ENCODE results near the gene SERPINB10.
"Not testable (repeated sequence)": the region's sequence is repeated elsewhere in the genome, so short reads cannot be mapped to it uniquely, and the experiment has no call there.

Gene SERPINB10

DNA sequence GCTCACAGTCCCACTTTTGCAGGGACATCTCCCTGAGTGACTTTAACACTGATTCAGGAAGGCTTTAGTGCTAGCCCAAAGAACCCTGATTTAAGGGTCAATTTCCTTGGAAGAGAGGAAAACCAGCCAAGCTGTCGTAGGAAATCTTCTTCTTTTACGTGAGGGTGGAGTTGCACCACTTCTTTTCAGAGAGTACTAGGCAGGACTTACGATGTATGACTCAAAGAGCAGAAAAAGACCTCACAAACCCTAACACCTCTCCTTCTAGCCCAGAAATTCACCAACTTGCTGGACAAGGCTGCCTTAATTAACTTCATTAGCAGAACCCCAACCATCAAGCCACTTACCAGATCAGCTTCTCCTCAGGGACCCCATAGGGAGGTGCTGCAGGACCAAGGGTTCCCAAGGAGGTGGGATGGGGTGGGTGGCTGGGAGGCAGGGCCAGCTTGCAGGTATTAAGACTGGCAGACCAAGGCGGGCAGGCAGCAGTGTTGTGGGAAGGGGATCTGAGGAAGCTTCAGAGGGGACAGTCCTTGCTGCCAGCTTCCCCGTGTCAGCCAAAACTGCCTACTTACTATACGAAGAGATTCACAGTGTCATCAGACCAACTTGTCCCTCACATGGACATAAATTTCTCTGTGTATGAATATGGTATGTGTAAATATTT, 13.5 kb upstream of the SERPINB10 start:
- no peak for DNase-seq

DNA sequence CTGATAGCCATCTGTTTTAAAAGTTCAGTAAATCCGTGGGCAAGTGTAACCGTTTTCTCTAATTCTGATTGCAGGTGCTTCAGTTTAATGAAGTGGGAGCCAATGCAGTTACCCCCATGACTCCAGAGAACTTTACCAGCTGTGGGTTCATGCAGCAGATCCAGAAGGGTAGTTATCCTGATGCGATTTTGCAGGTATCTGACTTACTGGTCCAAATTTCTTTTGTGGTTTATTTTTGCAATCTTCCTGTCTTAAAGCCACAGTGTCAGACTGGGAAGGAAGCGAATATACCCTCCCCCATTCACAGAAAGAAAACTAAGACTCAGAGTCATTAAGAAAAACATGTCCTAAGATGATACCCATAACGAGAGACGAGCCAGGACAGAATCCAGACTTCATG, 12.6 kb upstream of the SERPINB10 start:
- no peak for DNase-seq

GRCh38 chr18:63897072-63897471, 10.7 kb upstream of the SERPINB10 start:
- DNase-seq = no peak

GRCh38 chr18:63899206-63899605, 8.6 kb upstream of the SERPINB10 start:
- DNase-seq = no peak

GRCh38 chr18:63903851-63904570, 3.7 kb upstream of the SERPINB10 start:
- no peak for DNase-seq

DNA sequence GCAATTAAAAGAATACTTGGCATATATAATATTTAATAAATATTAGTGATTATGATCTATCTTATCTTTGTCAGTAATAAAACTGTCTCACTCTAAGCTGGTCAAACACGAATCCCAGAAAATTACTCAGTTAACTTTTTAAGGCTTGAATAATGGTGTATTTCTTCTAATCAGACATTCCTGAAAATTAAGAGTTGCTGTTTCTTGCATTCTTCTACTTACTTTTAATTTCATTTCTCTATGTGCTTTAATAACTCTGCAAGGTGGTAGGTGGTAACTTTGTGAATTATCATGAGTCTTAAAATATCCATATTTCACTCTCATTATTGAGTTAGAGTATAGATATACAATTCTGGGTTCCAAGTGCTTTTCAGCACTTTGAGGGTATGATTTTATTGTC, 3.1 kb upstream of the SERPINB10 start:
- DNase-seq = no peak

- no peak for DNase-seq
Observed at GRCh38 chr18:63905361-63905760, 2.4 kb upstream of the SERPINB10 start.

DNA sequence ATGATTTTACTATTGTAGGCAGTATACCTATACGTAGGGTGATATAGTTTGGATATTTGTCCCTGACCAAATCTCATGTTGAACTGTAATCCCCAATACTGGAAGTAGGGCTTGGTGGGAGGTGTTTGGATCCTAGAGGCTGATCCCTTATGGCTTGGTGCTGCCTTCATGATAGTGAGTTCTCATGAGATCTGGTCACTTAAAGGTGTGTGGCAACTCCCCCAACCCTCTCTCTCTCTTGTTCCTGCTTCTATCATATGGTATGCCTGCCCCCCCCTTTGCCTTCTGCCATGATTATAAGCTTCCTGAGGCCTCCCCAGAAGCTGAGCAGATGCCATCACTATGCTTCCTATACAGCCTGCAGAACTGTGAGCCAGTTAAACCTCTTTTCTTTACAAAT, 1.7 kb upstream of the SERPINB10 start:
- no peak for DNase-seq

- no peak for DNase-seq
Observed at GRCh38 chr18:63908858-63909257, 1.1 kb downstream of the SERPINB10 start.

GRCh38 chr18:63909870-63910269, 2.1 kb downstream of the SERPINB10 start:
- DNase-seq = no peak

DNA sequence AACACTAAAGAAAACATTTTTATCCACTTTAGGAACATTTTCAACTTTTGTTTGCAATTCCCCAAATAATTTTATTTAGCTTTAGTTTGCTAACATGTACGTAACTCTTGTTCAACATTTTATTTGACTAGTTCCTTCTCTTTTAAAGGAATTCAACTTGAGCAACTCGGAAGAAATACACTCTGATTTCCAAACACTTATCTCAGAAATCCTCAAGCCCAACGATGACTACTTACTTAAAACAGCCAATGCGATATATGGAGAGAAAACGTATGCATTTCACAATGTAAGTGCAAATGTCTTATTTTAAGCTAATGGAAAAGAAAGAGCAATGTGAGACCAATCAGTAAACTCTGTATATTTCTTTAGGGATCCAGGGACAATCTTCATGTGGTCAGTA, 10.1 kb downstream of the SERPINB10 start:
- no peak for DNase-seq

DNA sequence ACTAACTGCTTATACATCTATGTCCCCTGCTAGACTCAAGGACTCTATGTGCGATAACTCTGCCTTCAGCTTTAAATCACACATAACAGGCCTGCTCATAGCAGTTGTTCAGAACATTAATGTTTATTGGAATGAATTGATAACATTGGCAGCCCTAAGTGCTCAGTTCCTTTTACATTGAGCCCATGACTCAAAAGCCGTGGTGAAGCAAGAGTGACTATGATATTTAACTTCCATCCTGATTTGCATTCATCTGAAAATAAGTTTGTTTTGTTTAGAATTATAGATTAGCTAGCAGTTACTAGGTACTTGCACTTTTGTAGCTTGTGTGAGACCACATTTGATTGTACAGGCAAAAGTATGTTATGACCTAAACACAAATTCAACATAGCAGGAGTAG, 14.3 kb downstream of the SERPINB10 start:
- DNase-seq = no peak

GRCh38 chr18:63924551-63924950, 16.8 kb downstream of the SERPINB10 start:
- no peak for DNase-seq

DNA sequence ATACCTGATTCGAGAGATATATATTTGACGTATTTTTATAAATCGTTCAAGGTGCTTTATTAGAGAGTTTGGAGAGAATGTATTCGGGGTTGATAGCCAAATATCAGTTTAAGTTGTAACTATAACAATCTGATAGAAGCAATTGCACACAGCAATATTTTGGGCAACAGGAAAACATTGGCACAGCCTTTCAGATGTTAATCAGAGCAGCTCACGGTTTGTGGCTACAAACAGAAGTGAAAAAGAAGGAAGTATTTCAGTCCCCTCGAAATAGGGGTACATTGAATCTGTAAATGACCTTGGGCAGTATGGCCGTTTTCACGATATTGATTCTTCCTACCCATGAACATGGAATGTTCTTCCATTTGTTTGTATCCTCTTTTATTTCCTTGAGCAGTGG, 20.6 kb downstream of the SERPINB10 start:
- no peak for DNase-seq

GRCh38 chr18:63929369-63929768, 21.6 kb downstream of the SERPINB10 start:
- DNase-seq = not testable (repeated sequence)

DNA sequence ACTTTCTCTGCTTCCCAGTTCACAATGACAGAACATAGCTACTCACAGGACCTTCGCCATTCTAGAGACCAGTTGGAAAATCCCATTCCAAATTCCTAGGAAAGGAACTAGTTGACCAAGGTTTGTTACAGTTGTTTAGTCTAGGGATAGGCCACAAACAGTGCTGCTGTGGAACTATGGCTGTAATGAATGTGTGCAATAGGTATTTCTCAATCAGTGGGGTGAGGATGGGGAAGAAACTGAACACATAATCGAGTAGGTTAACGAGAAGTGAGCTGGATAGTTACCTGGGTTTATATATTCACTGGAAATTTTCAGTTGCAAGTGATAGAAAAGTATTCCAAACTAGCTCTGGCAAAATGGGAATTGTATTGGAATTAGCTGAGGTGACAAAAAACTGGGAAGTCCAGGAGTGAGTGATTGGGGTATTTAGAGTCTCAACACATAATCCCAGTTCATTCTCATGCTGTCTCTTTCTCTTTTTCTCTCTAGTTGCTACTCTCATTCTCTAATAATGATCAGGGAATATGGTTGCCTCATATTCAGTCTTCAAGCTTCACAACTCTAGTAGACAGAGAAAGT, 23.1 kb downstream of the SERPINB10 start:
- DNase-seq = no peak

DNA sequence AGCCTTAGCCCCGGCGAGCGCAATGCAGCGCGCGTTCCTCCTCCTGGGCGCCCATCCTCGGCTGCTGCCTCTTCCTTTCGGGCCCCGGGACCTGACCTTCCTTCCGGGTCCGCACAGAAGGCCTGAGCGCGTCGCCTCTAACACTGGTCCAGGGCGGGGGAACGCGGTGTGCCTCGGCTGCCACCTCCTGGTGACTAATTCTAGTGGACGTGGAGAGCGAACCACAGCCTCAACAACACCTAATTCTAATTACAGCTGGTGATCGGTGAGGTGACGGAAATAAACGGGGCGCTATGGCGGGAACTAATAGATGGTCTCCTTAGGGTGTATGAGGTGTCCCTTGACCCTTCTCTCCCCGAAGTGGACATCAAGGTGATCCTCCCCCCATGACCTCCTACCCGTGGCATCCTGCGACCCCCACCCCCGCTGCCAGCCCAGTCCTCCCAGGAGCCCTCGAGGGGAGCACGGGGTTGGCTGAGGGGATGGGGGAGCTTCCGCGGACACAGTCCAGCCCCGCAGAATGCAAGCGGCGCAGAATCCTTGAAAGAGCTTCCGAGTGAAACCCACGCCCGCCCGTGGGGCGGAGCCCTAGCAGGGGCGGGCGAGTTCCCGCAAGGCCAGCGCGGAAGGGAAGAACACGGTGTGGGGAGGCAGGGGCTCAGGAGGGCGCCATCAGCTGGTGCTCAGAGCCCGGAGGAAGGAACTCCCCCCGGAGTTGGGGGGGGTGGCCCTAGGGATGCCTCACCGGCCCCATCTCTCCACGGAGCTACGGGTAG, 28.6 kb downstream of the SERPINB10 start:
- peak; percentile 80 for DNase-seq

- no peak for DNase-seq
Observed at GRCh38 chr18:63936932-63937393, 29.2 kb downstream of the SERPINB10 start.

DNA sequence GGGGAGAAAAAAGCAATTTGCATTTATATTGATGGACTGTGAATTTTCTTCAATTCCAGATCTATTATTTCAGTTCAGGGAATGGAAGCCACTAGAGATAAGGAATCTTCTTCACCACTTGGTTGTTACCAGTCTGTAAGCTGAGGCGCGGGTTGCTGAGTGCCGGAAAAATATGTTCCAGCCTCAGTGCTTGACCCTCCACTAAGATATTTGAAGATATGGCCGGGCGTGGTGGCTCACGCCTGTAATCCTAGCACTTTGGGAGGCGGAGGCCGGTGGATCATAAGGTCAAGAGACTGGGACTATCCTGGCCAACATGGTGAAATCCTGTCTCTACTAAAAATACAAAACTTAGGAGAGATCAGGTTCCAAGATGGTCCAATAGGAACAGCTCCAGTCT, 32.2 kb downstream of the SERPINB10 start:
- no peak for DNase-seq

GRCh38 chr18:63940543-63941050, 32.8 kb downstream of the SERPINB10 start:
- DNase-seq = not testable (repeated sequence)

- no peak for DNase-seq
Observed at GRCh38 chr18:63947051-63947790, 39.5 kb downstream of the SERPINB10 start.

GRCh38 chr18:63949068-63949737, 41.4 kb downstream of the SERPINB10 start, which contains the start of gene HMSD:
TSS of gene HMSD (plus strand) at chr18:63949301. CDS start at chr18:63953456, 4,155 bp downstream.
- DNase-seq = peak; percentile 85
